ENCODE data around the gene WDR37. TPM values are rescaled to one million over a fixed set of nuclear protein-coding genes. Genes with fewer than 3 reads are reported as not detected.
"Not testable (repeated sequence)": the region's sequence is repeated elsewhere in the genome, so short reads cannot be mapped to it uniquely, and the experiment has no call there.

The WDR37 gene
- total RNA-seq, 4 donors from 2014 or later = 9.4 to 18.9 (median 11.9) TPM

- WGBS, 2 donors = 96% methylated on average over 12 of the region's 12 CpGs
- TF ChIP-seq POLR2A (IDR thresholded peaks at IDR 0.05) (no peak), CTCF (IDR thresholded peaks at IDR 0.05) (no peak)
- peak in 1 of 2 donors; percentile 57 for DNase-seq (ENCODE audit: low spot score in 2 of 2)
- no peak overlapping the region for H3K4me3 ChIP-seq (ENCODE audit: low read depth, poor library complexity, severe bottlenecking)
- intact Hi-C loops (cut with DNase I; ENCODE audit: low total_unique reads) = no loop called here
Measured at GRCh38 chr10:1116051-1116450, 59.9 kb downstream of the WDR37 start.

GRCh38 chr10:1116696-1117280 lies 60.6 kb downstream of the WDR37 start:
- WGBS, 2 donors = 90 to 92% methylated on average over 10 of the region's 10 CpGs
- TF ChIP-seq CTCF (IDR thresholded peaks at IDR 0.05) (no peak), POLR2A (IDR thresholded peaks at IDR 0.05) (no peak)
- no peak overlapping the region for H3K4me3 ChIP-seq (ENCODE audit: low read depth, poor library complexity, severe bottlenecking)
- peak in 1 of 2 donors; percentile 48 for DNase-seq (ENCODE audit: low spot score in 2 of 2)
- intact Hi-C loops (cut with DNase I; ENCODE audit: low total_unique reads) = no loop called here

GRCh38 chr10:1117651-1118050 lies 61.5 kb downstream of the WDR37 start:
- WGBS, 2 donors = 80 to 85% methylated on average over 14 of the region's 14 CpGs
- no peak overlapping the region for H3K4me3 ChIP-seq (ENCODE audit: low read depth, poor library complexity, severe bottlenecking)
- TF ChIP-seq CTCF (IDR thresholded peaks at IDR 0.05) = no peak
- TF ChIP-seq POLR2A (IDR thresholded peaks at IDR 0.05) = no peak
- DNase-seq (ENCODE audit: low spot score in 2 of 2) = peak in 1 of 2 donors; percentile 48
- intact Hi-C loops (cut with DNase I; ENCODE audit: low total_unique reads) = no loop called here

GRCh38 chr10:1118318-1118717 lies 62.1 kb downstream of the WDR37 start:
- 83 to 89% methylated on average over 6 of the region's 6 CpGs for WGBS, 2 donors
- H3K4me3 ChIP-seq (ENCODE audit: low read depth, poor library complexity, severe bottlenecking); DNase-seq (ENCODE audit: low spot score in 2 of 2); intact Hi-C loops (cut with DNase I; ENCODE audit: low total_unique reads): not testable (repeated sequence)

GRCh38 chr10:1119027-1119426 lies 62.8 kb downstream of the WDR37 start:
- H3K4me3 ChIP-seq (ENCODE audit: low read depth, poor library complexity, severe bottlenecking) = no peak overlapping the region
- peak in 1 of 2 donors; percentile 2 for DNase-seq (ENCODE audit: low spot score in 2 of 2)
- intact Hi-C loops (cut with DNase I; ENCODE audit: low total_unique reads) = no loop called here
- WGBS, 2 donors = 80 to 83% methylated on average over 8 of the region's 8 CpGs
- TF ChIP-seq POLR2A (IDR thresholded peaks at IDR 0.05) (no peak), CTCF (IDR thresholded peaks at IDR 0.05) (no peak)

GRCh38 chr10:1119501-1119900 lies 63.3 kb downstream of the WDR37 start:
- DNase-seq (ENCODE audit: low spot score in 2 of 2) = peak in 1 of 2 donors; percentile 23
- TF ChIP-seq CTCF (IDR thresholded peaks at IDR 0.05) = no peak
- no peak for TF ChIP-seq POLR2A (IDR thresholded peaks at IDR 0.05)
- intact Hi-C loops (cut with DNase I; ENCODE audit: low total_unique reads) = no loop called here
- H3K4me3 ChIP-seq (ENCODE audit: low read depth, poor library complexity, severe bottlenecking) = no peak overlapping the region
- WGBS, 2 donors = 96 to 98% methylated on average over 6 of the region's 6 CpGs

Data from lower leg skin (tissue), 4 donors.